Left cardiac atrium (tissue), 4 donors: ENCODE data around the gene PHF12. TPM values are rescaled to one million over a fixed set of nuclear protein-coding genes. Genes with fewer than 3 reads are reported as not detected.

Source experiments
- ATAC-seq, 2 donors: fragments of 200-7000 bp; cut with Tn5 transposase; one replicate each; pipeline ENCODE4 v1.9.1; 2020; ENCODE audit warnings: mild to moderate bottlenecking in 2 of 2, moderate library complexity in 2 of 2
- DNase-seq: peaks from one replicate; pipeline ENCODE4 v3.0.0-alpha.2; 2020
- intact Hi-C, 2 donors: fragments of 100-400 bp; cut with DNase I; formaldehyde crosslinking; loops; one replicate each; pipeline versions ENCODE4 v1.14.1 to v1.15.1; 2022 to 2023
- total RNA-seq, 2 donors: library from RNA; stranded (reverse); fragmentation: NEBNext Ultra II Directional; extraction: Animal tissue kit (Norgen Biotek cat#: 25700); gene quantifications; one replicate each; pipeline ENCODE4 v1.2.1, GENCODE V29; 2021
- donor health status: DM: no; HTN: yes; CAD: no.
- donor health status: DM: no; HTN: yes; CAD: no; lungs with severe emphysema.
- donor health status: DM: yes; HTN: yes; CAD: no.
- donor health status: Dilated cardiomyopathy.

The PHF12 gene
- total RNA-seq, 2 donors from 2014 or later = 18.8 to 23.4 TPM

GRCh38 chr17:28978356-28978964, 27.1 kb upstream of the PHF12 start:
- no peak for DNase-seq
- no peak for ATAC-seq
- intact Hi-C loops = no loop called here

DNA sequence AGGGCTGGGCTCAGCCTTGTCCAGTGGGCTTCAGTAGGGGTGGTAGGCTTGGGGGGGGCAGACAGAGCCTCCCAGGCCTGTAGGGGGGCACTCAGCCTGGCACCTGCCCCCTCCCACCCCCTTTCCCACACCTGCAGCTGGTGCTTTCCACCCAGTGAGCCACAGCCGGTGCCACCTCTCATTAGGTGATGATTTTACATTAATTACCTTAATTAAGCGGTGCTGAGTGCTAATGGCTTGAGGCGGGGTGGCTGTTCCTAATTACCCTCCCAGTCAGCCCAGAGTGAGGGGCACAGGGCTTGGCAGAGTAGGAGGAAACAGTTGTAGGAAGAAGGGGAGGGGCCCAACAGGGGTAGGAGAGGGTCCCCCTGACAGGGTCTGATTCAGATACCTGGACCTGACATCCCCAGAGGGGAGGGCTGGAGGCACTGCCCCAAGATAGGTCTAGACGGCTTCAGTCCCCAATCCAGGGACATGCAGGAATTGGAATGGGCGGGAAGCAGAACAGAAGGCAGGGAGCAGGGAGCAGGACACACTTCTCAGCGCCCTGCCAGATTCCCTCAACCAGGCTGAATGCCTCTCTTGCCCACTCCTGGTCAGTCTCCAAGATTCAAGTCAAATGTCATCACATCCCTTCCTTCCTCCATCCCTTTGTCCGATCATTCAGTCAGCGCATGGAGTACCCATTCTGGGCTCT, 26.5 kb upstream of the PHF12 start:
- intact Hi-C loops = no loop called here
- DNase-seq (no peak), ATAC-seq (no peak)

DNA sequence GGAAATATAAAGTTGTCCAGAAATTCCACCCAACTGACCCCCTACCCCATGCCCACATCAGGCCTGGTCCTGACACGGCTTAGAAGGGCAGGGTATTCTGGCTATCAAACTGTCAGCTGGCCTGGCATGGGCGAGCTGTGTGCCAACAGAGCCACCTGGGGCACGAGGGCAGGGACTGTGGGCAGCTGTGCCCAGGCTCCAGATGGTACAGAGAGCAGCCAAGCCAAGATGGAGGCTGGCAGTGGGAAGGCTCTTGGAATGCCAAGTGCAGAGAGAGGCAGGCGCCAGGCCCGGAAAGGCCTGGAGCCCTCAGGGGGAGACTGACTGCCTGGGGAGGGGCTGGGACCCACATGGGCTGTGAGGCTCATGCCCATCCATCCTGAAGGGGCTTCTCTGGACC, 24.3 kb upstream of the PHF12 start:
- DNase-seq = no peak
- peak in 1 of 2 donors; percentile 9 for ATAC-seq
- intact Hi-C loops = no loop called here

DNA sequence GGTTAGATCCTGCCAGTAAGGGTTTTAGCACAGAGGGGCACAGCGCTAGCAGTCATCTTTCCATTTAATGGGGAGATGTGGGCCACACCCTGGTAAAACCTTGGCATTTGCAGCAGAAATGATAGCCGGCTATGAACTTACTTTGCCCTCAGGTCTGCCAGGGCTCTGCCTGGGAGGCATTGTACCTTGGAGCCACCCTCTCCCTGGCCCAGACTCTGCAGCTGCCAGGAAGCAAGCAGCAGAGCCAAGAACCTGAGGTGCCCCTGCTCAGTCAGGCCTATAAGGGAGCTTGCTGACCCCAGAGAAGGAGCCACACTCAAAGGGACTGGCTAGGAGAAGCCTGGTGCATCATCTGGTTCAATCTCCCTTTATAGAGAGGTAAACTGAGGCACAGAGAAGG, 23.7 kb upstream of the PHF12 start:
- DNase-seq (no peak), ATAC-seq (no peak)
- intact Hi-C loops = no loop called here

DNA sequence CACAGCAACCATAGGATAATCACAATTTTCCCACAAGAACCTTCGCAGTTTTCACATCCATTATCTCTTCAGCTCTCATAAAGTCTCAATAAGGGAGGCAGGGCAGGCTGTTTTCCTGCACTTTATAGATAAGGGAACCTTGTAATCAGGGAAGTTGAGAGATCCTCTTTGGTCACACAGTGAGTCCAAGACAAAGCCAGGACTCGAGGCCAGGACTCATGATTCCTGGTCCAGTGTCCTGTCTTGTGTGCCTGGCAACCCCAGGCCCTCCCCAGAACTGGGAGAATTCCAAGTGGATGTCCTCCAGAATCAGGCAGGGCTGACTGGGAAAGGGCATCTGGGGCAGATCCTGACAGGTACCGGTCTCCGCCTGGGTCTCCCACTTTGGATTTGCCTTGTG, 23.1 kb upstream of the PHF12 start:
- peak in 1 of 2 donors; percentile 24 for ATAC-seq
- no peak for DNase-seq
- intact Hi-C loops = no loop called here

DNA sequence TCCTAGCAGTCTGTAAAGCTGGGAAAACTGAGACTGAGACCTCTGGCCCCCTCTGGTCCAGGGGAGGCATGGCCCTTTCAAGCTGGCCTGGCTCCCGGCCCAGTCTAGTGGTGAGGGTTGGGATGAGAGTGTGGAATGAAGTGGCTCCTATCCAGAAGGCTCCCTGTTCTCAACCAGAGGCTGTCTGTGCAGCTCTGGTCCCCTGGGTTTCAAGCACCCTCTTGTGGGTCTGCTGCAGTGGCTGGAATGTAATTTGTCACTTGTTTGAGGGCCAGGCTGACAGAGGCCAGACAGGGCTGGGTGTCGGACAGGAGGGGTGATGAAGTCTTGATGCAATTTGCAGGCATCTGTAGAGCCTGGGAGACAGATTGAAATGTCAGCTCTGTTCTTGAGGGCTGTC, 22.1 kb upstream of the PHF12 start:
- ATAC-seq = peak; percentile 85 to 87
- intact Hi-C loops = no loop called here
- DNase-seq = peak; percentile 71

- DNase-seq = no peak
- no peak for ATAC-seq
- intact Hi-C loops = no loop called here
Measured at GRCh38 chr17:28972437-28972836, 21.1 kb upstream of the PHF12 start.

GRCh38 chr17:28970879-28971278, 19.6 kb upstream of the PHF12 start:
- DNase-seq (no peak), ATAC-seq (peak in 1 of 2 donors; percentile 45)
- intact Hi-C loops = no loop called here

GRCh38 chr17:28969706-28970393, 18.5 kb upstream of the PHF12 start:
- DNase-seq (no peak), ATAC-seq (no peak)
- intact Hi-C loops = loop anchor here in 1 of 2 donors (5.0 kb wide), 1 partner anchor 142 kb away; no protein-coding TSS in a partner anchor

DNA sequence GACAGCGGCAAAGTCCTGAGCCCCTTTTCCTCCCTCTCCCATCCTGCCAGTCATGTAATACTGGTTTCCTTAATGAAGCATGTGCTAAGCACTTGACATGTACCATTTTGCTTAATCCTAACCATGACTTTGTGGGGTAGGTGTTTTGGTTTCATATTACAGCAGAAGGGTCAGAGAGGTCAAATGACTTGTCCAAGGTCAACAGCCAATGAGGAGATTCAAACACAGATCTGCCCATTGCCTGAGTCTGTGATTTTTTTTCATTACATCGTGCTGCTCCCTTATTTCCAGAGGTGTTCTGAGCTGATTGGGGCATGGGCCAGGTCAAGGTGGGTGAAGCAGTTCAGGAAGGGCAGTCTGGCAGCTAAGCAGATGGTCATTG, 17.6 kb upstream of the PHF12 start:
- ATAC-seq (no peak), DNase-seq (no peak)
- intact Hi-C loops = loop anchor here in 1 of 2 donors (5.0 kb wide), 1 partner anchor 143 kb away; no protein-coding TSS in a partner anchor

DNA sequence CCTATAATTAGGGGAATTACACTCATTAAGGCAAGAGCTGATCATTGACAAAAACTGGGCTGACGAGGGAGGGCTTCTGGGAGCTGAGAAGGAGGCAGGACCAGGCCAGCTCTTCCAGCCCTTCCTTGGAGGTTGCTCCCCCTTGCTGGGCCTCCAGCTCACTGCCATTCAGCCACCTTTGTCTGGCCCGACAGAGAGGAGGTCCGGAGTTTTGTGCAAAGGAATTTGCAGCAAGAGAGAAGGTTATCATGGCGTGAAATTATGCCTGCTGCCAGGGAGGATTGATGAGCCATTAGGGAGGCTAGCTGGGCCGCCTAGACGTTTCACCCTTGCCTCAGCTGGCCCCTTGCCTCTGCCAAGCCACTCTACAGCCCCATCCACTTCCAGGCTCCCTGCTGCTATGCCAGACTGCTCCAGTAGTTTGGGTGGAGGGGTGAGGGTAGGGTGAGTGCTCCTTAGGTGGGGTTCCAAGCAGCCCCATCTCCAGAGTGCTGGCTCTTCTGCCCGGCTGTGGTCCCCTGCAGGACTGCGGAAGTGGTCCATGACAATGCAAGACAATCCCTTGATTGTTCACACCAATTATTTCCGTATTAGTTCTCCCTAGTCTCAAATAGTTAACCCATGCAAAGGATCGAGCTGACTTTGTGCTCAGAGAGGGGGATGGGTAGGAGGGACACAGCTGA, 17.1 kb upstream of the PHF12 start:
- peak; percentile 53 to 58 for ATAC-seq
- intact Hi-C loops = loop anchor here in 1 of 2 donors (5.0 kb wide), 1 partner anchor 144 kb away; no protein-coding TSS in a partner anchor
- DNase-seq = no peak

- DNase-seq = peak; percentile 15
- intact Hi-C loops = loop anchor here in 1 of 2 donors (5.0 kb wide), 1 partner anchor 145 kb away; no protein-coding TSS in a partner anchor
- ATAC-seq = peak in 1 of 2 donors; percentile 14
Measured at GRCh38 chr17:28967221-28968135, 16.2 kb upstream of the PHF12 start.

GRCh38 chr17:28963841-28964240, 12.5 kb upstream of the PHF12 start:
- no peak for ATAC-seq

GRCh38 chr17:28963055-28963611, 11.8 kb upstream of the PHF12 start:
- peak; percentile 2 for DNase-seq
- no peak for ATAC-seq

More at GRCh38 chr17:28963841-28964240, 12.5 kb upstream of the PHF12 start:
- intact Hi-C loops = loop anchor here in 1 of 2 donors (2.0 kb wide), 1 partner anchor 153 kb away; no protein-coding TSS in a partner anchor
- peak; percentile 6 for DNase-seq

DNA sequence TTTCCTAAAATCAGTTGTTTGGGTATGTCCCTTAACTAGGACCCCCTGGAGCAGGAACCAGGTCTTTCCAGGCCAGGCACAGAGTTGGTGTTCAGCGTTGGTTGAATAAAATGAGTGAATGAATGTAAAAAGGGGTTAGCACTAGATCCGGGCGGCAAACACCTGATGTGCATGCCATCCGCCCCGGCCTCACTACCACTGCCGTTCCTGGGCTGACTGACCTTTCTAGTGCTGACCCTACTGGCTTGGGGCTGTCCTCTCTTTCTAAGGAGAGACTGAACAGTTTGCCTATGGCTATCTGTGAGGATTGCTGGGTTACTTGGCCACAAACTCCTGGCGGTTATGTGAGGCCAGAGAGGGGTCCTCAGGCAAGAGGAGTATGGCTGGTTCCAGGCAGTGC, 10.1 kb upstream of the PHF12 start:
- intact Hi-C loops = no loop called here
- no peak for ATAC-seq
- DNase-seq = no peak

More at GRCh38 chr17:28963055-28963611, 11.8 kb upstream of the PHF12 start:
- intact Hi-C loops = no loop called here

DNA sequence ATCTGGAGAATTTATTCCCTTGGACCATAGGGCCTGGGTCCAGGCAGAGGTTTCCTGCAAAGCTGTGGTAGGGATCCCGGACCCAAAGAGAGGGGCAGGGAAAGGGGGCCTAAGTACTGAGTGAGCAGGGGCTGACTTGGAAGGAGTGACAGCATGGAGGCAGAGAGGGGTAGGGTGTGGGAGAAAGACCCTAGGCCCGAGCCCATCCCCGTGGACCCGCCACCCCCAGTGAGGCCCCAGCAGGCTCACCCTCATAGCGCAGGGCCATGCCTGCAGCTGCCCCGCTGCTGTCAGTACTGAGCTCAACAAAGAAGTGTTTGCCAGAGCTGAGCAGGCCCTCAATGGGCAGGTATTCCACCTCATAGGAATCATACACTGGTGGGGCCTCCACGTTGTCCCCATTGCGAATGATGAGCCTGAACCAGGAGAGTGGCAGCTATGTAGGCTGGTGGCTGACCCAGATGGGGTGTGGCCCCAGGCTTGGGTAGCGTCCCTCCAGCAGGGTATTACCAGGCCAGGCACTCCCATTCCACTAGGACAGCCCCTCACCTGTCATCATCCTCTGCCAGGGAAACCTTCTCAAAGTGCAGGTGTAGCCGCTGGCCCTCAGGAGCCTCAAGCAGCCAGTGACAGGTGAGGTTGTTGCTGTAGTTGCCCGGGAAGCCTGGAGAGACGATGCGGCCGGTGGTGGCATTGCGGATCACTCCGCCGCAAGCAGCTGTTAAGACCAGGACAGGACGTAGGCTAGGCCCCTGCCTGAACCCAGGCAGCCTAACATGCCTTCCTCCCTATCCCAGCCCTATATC, 9.1 kb upstream of the PHF12 start:
- intact Hi-C loops = no loop called here
- ATAC-seq (no peak), DNase-seq (peak; percentile 16)

- DNase-seq = no peak
- ATAC-seq = no peak
- intact Hi-C loops = no loop called here
Measured at GRCh38 chr17:28959471-28959871, 8.2 kb upstream of the PHF12 start.
